IgD-negative memory B cell (primary cell): ENCODE results near the gene LIX1L. TPM values are rescaled to one million over a fixed set of nuclear protein-coding genes. Genes with fewer than 3 reads are reported as not detected.

Experiments used
- H3K27ac Mint-ChIP-seq, 3 donors: one replicate each; pipeline ENCODE4 v1.8.0; 2020 to 2022; ENCODE audit warnings: mild to moderate bottlenecking in 3 of 3, mixed read lengths in 3 of 3, moderate library complexity in 1 of 3
- H3K27me3 Mint-ChIP-seq: one replicate; pipeline ENCODE4 v1.8.0; 2021; ENCODE audit warnings: mixed read lengths
- H3K36me3 Mint-ChIP-seq: one replicate; pipeline ENCODE4 v1.8.0; 2020; ENCODE audit warnings: mild to moderate bottlenecking, mixed read lengths
- H3K4me1 Mint-ChIP-seq, 3 donors: one replicate each; pipeline ENCODE4 v1.8.0; 2020 to 2022; ENCODE audit warnings: mixed read lengths in 3 of 3, mild to moderate bottlenecking in 1 of 3
- H3K4me3 Mint-ChIP-seq, 4 donors: one replicate each; pipeline ENCODE4 v1.8.0; 2020 to 2022; ENCODE audit warnings: mild to moderate bottlenecking in 4 of 4, mixed read lengths in 4 of 4, moderate library complexity in 3 of 4
- H3K9me3 Mint-ChIP-seq, 3 donors: one replicate each; pipeline ENCODE4 v1.8.0; 2020 to 2021; ENCODE audit warnings: mixed read lengths in 3 of 3, mild to moderate bottlenecking in 1 of 3
- polyA plus RNA-seq: library from polyadenylated mRNA; unstranded; fragments of 300-500 nt; fragmentation: Illumina TruSeq; gene quantifications from one replicate; pipeline ENCODE4 v1.2.3, GENCODE V29; 2021

LIX1L gene
- polyA plus RNA-seq, 1 donor from 2014 or later = 12.8 TPM

- Mint-ChIP-seq H3K4me3 (peak overlapping the region; percentile 91 to 100 (median 96)), H3K36me3 (peaks cover 2% of the 10 kb centered on the region), H3K27me3 (no peaks in the 10 kb centered on the region), H3K4me1 (peaks cover 11 to 25% (median 14%) of the 10 kb centered on the region in 3 donors), H3K27ac (peak overlapping the region; percentile 90 to 95 (median 94)), H3K9me3 (no peaks in the 10 kb centered on the region)
Measured at GRCh38 chr1:145918992-145919939, 38.6 kb downstream of the LIX1L start.

DNA sequence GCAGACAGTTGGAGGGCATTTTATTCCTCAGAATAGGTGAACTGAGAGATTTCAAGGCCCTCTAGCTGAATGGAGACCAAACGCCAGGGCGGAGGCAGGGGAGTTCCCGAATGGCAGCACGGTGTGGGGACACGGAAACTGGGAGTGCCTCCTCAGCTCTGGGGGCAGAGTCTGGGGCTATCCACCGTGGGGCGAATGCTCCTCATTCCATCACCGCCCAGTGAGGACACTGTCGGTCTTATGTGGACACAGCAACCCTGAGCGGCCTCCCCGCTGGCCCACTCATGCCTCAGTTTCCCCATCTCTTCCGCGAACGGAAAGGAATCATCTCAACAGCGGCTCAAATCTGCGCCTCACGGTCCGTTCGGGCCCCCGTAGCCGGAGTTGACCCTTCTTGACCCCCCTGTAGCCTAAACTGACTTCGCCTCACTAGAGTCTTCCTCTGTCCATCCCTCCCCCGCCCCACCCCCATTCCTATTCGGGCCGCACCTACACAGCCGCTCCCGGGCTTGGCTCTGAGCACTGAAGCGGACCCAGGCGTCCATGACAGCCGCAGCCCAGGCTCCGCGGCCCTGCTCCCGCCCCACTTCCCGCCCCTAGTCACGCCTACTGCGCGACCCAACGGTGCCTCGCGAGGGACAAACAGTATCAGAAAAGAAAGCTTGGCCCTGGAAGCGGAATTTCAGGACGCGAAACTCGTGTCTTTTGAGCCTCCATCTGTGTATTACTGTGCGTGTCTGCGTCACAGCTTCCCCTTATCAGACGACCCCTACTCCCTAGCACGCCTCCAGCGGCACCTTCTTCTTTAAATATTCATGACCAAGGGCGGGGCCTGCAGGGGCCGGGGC lies 39.4 kb downstream of the LIX1L start, which contains the start of gene PEX11B:
TSS of gene PEX11B (minus strand) at position 574 of the 848 bp plus-strand sequence. CDS start at position 545, 29 bp downstream.
- Mint-ChIP-seq H3K9me3 (no peaks in the 10 kb centered on the region), H3K27ac (peak within 1 kb of the TSS; percentile 90 to 95 (median 94)), H3K4me3 (peak within 1 kb of the TSS; percentile 91 to 100 (median 96)), H3K36me3 (peaks cover 2% of the 10 kb centered on the region), H3K4me1 (peaks cover 11 to 25% (median 16%) of the 10 kb centered on the region in 3 donors), H3K27me3 (no peaks in the 10 kb centered on the region)

DNA sequence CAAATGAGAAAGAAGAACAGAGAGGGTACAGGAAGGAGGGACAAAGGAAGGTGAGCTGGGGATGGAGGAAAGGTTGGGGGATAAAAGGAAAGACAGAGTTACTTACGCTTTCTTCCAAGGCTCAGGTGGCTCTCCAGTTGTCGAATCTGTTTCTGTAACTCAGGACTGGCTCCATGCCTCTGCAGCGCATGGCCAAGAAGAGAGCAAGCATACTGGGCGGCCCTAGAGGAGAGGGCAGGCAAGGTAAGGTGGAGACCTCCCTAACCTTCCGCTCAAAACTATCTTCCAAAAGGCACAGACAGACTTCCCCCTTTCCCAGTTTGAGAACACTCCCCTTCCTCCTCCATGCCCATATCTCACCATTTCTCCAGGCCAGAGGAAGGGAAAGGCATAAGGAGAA lies 40.2 kb downstream of the LIX1L start:
- Mint-ChIP-seq H3K27me3 (no peaks in the 10 kb centered on the region), H3K36me3 (peaks cover 2% of the 10 kb centered on the region), H3K4me1 (peaks cover 11 to 25% (median 18%) of the 10 kb centered on the region in 3 donors), H3K27ac (peak overlapping the region; percentile 90 to 95 (median 94)), H3K9me3 (no peaks in the 10 kb centered on the region), H3K4me3 (peak overlapping the region; percentile 91 to 100 (median 96))

- Mint-ChIP-seq H3K27ac (peak overlapping the region in 2 of 3 donors; percentile 74 to 90), H3K36me3 (peaks cover 2% of the 10 kb centered on the region), H3K4me3 (peak overlapping the region; percentile 40 to 100 (median 84)), H3K27me3 (no peaks in the 10 kb centered on the region), H3K4me1 (peaks cover 16 to 31% (median 21%) of the 10 kb centered on the region in 3 donors), H3K9me3 (no peaks in the 10 kb centered on the region)
Measured at GRCh38 chr1:145916745-145917144, 41.1 kb downstream of the LIX1L start.

DNA sequence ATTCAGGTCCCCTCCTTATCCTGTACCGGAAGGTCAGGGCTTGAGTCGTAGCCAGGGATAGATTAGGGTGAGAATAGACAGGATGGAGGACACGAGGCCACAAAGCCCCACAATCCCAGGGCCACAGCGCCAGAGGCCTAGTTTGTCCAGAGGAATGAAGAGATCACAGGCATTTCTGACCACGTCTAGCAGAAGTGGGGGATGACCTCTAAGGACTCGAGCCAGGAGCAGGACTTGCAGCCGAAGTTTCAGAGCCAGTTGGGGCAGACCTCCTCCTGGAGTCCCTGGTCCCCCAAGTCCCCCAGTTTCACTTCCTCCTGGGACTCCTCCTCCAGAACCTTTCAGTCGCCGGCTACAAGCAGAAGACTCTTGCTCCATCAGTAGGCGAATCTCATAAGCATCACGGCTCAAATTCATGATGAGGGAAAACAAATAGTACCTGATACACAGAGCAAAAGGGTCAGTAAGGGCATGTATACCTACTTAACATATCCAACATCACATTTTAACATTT lies 45.6 kb downstream of the LIX1L start:
- H3K9me3 Mint-ChIP-seq = no peaks in the 10 kb centered on the region
- H3K4me1 Mint-ChIP-seq = peaks cover 11 to 19% (median 17%) of the 10 kb centered on the region in 3 donors
- H3K4me3 Mint-ChIP-seq = peak overlapping the region in 1 of 4 donors; percentile 31
- H3K27me3 Mint-ChIP-seq = no peaks in the 10 kb centered on the region
- H3K27ac Mint-ChIP-seq = peak overlapping the region in 1 of 3 donors; percentile 75
- peaks cover 3% of the 10 kb centered on the region for H3K36me3 Mint-ChIP-seq

DNA sequence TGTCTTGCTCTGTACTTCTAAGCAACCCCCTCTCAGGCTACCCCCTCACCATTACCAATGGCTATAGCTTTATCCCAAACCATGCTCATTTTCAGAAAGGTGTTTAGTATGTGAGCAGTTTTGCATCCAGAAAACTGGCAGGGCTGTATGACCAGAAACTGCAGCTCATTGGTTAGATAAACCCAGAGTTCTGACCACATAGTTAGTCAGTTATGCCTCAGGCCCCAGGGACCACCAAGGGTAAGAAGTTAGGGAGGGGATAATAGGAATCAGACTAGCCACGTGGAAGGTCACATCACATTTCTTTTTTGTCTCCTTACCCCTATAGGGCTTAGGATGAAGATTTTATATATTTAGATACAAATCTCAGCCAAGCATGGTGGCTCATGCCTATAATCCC lies 49.2 kb downstream of the LIX1L start:
- Mint-ChIP-seq H3K4me3 (no peak overlapping the region), H3K9me3 (no peaks in the 10 kb centered on the region), H3K36me3 (peaks cover 3% of the 10 kb centered on the region), H3K4me1 (peaks cover 8 to 11% (median 9%) of the 10 kb centered on the region in 3 donors), H3K27ac (no peak overlapping the region), H3K27me3 (no peaks in the 10 kb centered on the region)

DNA sequence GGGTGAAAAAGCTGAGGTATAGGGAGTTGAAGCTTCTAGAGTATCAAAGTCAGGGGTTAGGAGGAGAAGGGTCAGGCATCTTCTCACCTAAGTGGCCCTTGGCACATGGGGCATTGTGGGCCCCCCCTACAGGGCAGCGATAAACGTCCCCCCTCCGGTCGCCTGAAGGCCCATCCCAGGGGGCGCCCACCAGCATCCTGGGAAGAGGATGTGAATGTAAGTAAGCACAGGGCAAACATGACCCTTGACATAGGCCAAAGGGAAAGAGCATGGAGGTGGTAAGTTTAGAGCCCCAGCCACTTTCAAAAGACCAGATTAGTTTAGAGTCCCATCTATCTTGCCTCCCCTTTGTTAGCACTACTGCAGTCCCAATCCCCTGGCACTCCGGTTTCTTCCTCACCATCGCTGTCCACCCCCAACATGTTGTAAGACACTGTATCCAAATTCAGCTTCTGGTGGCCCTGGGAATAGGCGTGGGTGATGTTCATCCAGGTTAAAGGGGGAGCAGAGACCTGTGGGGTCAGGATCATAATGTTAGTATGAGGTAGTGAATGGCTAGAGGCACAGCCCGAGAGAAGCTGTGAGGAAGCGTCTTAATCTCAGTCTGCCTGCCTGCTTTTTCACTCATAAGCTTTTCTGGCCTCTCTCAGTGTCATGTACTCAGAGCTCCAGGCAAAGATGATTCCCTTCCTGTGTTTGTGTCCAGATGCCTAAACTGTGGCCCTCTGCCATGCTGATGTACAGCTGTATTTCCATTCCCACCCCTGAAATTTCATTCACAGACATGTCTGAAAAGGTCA lies 50.7 kb downstream of the LIX1L start:
- H3K4me3 Mint-ChIP-seq = no peak overlapping the region
- no peaks in the 10 kb centered on the region for H3K27me3 Mint-ChIP-seq
- no peaks in the 10 kb centered on the region for H3K9me3 Mint-ChIP-seq
- H3K4me1 Mint-ChIP-seq = peaks cover 3 to 7% (median 5%) of the 10 kb centered on the region in 3 donors
- H3K27ac Mint-ChIP-seq = no peak overlapping the region
- peaks cover 4% of the 10 kb centered on the region for H3K36me3 Mint-ChIP-seq

GRCh38 chr1:145901312-145902021 lies 56.4 kb downstream of the LIX1L start:
- H3K27ac Mint-ChIP-seq = no peak overlapping the region
- H3K36me3 Mint-ChIP-seq = peaks cover 7% of the 10 kb centered on the region
- H3K9me3 Mint-ChIP-seq = no peaks in the 10 kb centered on the region
- H3K27me3 Mint-ChIP-seq = no peaks in the 10 kb centered on the region
- no peaks in the 10 kb centered on the region for H3K4me1 Mint-ChIP-seq
- H3K4me3 Mint-ChIP-seq = no peak overlapping the region

- Mint-ChIP-seq H3K27me3 (no peaks in the 10 kb centered on the region), H3K9me3 (no peaks in the 10 kb centered on the region), H3K4me3 (no peak overlapping the region), H3K36me3 (peaks cover 7% of the 10 kb centered on the region), H3K27ac (no peak overlapping the region), H3K4me1 (no peaks in the 10 kb centered on the region)
Measured at GRCh38 chr1:145898756-145899155, 59.1 kb downstream of the LIX1L start.

GRCh38 chr1:145897969-145898368 lies 59.8 kb downstream of the LIX1L start:
- Mint-ChIP-seq H3K27ac (no peak overlapping the region), H3K4me3 (no peak overlapping the region), H3K4me1 (no peaks in the 10 kb centered on the region), H3K9me3 (no peaks in the 10 kb centered on the region), H3K27me3 (no peaks in the 10 kb centered on the region), H3K36me3 (peaks cover 7% of the 10 kb centered on the region)

DNA sequence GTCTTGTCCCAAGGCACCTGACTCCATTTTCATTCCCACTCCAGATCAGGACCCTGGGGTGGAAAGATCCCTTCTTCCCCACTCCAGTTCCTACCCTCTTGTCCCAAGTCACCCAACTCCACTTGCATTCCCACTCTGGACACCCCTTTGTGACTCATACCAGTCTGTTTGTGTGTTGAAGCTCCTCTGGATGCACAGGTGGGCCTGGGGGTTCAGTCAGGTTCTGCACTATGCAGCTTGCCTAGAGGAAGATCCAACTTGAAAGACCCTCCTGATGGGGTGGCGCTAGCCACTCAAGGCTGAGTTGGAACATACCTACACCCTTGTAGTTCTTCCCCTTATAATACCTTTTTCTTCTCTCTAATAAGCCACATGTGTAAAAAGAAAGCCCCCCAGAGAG lies 62.3 kb downstream of the LIX1L start:
- Mint-ChIP-seq H3K4me1 (no peaks in the 10 kb centered on the region), H3K27ac (no peak overlapping the region), H3K4me3 (no peak overlapping the region), H3K36me3 (peaks cover 4% of the 10 kb centered on the region), H3K9me3 (no peaks in the 10 kb centered on the region), H3K27me3 (no peaks in the 10 kb centered on the region)

DNA sequence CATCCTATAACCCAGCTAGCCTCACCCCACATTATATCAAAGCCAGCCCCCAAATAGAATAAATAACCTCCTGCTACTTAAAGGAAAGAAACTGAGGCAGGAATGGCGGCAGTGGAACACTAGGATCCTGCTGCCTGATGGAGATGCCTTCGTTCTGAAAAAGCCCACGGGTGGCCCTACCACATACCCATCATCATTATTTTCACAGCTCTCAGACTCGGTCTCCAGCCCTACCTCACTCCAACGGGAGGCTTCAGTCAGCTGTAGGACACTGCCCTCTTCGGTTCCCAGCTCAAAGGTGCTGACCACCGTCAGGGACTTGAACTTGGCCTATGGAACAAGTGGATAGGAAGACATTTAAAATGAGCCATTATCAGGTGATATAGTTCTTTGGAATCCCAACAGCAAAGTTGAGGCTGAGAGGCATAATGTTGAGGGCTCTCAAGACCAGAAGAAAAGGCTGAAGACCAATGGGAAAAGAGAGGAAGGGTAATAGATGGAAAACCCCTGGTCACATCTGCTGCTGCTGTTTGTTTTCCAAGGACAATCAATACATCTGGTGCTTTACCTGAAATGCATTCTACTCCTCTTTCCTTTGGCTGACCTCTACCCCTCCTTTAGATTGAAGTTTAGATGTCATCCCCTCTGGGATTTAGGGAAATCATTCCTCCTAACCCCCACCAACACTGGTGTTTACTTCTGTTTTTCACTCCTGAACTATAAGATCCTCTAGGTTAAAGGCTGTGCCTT lies 64.3 kb downstream of the LIX1L start:
- no peak overlapping the region for H3K4me3 Mint-ChIP-seq
- no peaks in the 10 kb centered on the region for H3K27me3 Mint-ChIP-seq
- H3K27ac Mint-ChIP-seq = no peak overlapping the region
- peaks cover 3% of the 10 kb centered on the region for H3K36me3 Mint-ChIP-seq
- H3K4me1 Mint-ChIP-seq = no peaks in the 10 kb centered on the region
- H3K9me3 Mint-ChIP-seq = no peaks in the 10 kb centered on the region

DNA sequence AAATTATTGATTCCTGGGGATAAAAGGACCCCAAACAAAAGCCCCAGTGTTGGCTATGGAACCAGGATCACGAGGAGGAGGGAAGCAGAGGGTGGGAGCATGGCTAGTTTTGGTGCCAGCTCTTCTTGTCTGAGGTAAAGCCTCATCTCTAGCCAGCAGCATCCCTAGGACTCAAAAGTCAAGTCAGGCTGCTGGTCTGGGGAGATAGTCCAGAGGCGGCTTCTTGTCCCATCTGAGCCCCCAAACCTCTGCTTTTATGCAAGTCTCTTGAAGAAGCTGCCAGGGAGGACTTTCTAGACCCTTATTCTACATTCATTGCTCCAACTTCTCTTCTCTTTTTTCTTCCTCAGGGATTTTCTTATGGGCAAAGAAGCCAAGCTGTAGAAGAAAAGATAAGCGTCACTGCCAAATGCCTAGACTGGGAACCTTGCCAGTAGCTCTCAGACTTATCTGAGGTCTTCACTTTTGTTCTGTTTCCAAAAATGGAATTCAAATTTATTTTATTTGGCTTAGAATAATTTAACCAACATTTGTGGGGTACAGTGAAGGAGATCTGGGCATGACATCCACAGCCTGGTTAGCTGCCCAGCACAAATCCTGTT lies 65.2 kb downstream of the LIX1L start:
- H3K27me3 Mint-ChIP-seq = no peaks in the 10 kb centered on the region
- H3K4me1 Mint-ChIP-seq = no peaks in the 10 kb centered on the region
- no peak overlapping the region for H3K4me3 Mint-ChIP-seq
- H3K9me3 Mint-ChIP-seq = no peaks in the 10 kb centered on the region
- no peaks in the 10 kb centered on the region for H3K36me3 Mint-ChIP-seq
- H3K27ac Mint-ChIP-seq = no peak overlapping the region
